A549 treated with AZD9567 at 1 μM for 4 hours (cell line): Measurements from ENCODE around the gene CDH8. TPM values are rescaled to one million over a fixed set of nuclear protein-coding genes. Genes with fewer than 3 reads are reported as not detected.

ENCODE experiments used
- total RNA-seq: library from RNA; stranded (reverse); fragments of 200-300 nt; extraction: Qiagen RNA extraction; gene quantifications from 5 replicates; pipeline ENCODE4 v1.2.3, GENCODE V29; 2022; ENCODE audit not compliant: insufficient read depth

Gene CDH8, protein sequence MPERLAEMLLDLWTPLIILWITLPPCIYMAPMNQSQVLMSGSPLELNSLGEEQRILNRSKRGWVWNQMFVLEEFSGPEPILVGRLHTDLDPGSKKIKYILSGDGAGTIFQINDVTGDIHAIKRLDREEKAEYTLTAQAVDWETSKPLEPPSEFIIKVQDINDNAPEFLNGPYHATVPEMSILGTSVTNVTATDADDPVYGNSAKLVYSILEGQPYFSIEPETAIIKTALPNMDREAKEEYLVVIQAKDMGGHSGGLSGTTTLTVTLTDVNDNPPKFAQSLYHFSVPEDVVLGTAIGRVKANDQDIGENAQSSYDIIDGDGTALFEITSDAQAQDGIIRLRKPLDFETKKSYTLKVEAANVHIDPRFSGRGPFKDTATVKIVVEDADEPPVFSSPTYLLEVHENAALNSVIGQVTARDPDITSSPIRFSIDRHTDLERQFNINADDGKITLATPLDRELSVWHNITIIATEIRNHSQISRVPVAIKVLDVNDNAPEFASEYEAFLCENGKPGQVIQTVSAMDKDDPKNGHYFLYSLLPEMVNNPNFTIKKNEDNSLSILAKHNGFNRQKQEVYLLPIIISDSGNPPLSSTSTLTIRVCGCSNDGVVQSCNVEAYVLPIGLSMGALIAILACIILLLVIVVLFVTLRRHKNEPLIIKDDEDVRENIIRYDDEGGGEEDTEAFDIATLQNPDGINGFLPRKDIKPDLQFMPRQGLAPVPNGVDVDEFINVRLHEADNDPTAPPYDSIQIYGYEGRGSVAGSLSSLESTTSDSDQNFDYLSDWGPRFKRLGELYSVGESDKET
- total RNA-seq, result 0.14 to 0.44 TPM (median 0.23 TPM) in 4 of 5 replicates, not detected in the other

DNA sequence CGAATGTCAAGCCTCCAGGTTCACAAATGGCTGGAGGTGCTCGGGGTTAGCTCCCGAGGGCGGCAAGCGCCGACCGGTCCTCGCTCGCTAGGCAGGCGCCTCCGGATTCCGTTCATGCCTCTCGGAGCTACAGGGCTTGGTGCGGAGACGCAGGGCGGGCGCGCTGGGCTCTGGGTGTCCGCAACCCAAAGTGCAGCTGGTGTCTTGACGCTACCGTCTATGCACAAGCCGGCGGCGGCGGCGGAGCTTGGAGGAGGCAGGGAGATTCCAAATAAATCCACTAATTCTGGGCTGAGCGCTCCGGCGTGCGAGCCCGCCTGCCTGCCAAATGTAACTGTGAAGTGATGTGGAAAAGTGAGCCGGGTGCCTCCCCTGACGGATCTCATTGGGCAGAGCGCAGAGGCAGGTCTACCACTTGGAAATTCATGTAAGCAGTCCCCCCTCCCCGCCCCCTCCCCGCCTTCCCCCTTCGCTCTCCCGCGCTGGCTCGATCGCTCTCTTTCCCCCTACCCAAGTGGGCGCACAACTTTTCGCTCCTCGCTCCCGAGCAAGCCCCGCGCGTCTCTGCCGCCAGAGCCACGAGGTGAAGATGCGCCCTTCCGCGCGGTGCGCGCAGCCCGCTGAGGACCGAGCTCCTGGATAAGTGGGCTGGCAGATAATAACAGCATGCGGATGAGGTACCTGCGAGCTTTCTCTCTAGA, at the start of gene CDH8:
Gene CDH8 (minus strand): TSS at position 338 of the 701 bp plus-strand sequence. CDS start 15,035 bp downstream, outside the sequence.

